Stimulated activated CD8-positive, alpha-beta memory T cell treated with anti-CD3 and anti-CD28 coated beads, Interleukin-2, amount 100 ng/mL, for 1 hour (primary cell): ENCODE measurements around the gene ZAP70.
"Not testable (repeated sequence)": the region's sequence is repeated elsewhere in the genome, so short reads cannot be mapped to it uniquely, and the experiment has no call there.

Experiments used
- DNase-seq, 2 donors: peaks; one replicate each; pipeline ENCODE4 v3.0.0-alpha.2; 2020; ENCODE audit warnings: low read depth in 2 of 2

The ZAP70 gene

DNA sequence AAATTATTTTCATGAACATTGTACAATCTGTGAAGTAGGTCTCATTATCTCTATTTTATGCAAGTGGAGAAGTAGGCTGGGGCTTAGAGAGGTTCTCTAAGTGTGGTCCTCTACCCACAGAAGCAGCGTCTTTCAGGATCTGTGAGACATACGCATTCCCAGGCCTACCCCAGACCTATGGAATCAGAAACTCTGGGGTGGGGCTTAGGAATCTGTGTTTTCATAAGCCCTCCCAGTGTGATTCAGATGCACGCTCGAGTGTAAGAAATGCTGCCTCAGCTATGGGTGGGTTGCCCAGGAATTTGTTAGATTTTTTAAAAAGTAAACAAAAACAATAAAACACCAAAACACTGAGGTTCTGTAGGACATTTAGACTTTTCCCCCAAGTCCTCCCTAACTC, 14.8 kb upstream of the ZAP70 start:
- DNase-seq, result no peak

DNA sequence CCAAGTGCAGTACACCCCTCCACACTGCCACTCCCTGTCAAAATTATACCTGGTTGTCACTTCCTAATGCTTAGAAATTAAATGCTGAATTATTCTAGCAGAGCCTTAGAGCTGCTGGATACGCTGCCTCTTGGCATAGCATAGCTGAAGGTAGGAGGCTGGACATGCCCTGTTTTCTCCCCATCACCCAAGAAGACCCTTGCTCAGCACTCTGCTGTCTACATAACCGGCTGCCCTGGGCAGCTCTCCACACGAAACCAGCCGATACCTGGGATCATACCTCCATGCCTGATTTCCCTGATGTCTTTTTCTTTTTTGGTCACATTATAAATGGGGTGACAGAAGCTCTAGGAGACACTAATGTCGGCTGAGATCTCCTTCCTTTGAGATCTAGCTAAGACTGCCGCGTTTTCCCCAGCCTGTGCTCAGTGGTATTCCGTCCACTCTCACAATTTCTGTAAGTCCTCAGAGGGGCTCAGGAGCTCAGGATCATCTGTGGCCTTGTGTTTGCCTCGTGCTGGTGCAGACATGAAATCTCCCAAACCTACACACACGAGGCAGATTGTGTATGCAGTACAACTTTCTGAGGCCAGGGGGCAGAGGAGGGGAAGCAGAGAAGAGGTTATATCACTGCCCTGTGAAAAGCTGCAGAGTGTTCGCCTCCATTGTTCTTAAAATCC, 13.5 kb upstream of the ZAP70 start:
- no peak for DNase-seq

DNA sequence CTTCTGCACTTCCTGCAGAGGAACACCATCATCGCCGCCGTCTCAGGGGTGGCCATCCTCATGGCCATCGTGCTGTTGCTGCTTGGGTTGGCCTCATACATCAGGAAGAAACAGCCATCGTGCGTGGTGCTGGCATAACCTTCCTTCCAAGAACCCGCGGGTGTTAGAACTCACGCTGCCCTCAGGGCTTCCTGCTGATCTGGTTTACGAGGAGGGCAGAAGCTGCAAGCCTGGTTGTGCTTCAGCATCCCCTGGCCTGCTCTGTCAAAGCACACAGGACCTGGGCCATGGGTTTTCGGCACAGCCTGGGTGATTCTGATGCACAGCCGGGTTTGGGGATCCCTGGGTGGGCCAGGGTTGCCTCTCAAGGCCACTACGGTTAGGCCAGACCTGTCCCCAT, 12.2 kb upstream of the ZAP70 start:
- DNase-seq, result no peak

DNA sequence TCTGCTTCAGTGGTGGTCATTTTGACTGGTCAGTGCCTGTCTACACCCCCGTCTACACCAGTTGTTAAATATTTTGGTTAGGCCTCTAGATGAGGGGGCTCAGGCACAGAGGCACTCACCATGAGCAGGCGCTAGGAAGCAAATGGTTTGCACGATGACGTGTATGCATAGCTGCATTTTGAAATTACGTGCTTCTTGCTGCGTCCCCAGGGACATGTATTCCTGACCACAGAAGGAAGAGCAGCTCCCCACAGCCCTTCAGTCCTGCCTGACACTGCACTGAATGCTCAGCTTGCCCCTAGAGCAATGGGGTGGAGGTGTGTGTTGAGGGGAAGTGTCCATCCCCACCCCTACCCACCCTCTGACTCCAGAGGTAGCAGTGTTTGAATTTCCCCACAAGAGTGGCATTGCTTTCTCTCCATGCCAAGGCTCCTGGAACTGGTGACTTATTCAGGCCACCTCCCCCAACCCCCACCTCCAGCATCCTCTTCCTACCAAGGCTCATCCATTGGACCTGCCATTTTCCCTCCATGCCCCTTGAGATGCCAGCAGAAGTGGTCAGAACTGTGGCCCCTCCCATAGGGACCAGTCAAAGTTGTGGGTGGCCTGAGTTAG, 11.4 kb upstream of the ZAP70 start:
- DNase-seq, result no peak

DNA sequence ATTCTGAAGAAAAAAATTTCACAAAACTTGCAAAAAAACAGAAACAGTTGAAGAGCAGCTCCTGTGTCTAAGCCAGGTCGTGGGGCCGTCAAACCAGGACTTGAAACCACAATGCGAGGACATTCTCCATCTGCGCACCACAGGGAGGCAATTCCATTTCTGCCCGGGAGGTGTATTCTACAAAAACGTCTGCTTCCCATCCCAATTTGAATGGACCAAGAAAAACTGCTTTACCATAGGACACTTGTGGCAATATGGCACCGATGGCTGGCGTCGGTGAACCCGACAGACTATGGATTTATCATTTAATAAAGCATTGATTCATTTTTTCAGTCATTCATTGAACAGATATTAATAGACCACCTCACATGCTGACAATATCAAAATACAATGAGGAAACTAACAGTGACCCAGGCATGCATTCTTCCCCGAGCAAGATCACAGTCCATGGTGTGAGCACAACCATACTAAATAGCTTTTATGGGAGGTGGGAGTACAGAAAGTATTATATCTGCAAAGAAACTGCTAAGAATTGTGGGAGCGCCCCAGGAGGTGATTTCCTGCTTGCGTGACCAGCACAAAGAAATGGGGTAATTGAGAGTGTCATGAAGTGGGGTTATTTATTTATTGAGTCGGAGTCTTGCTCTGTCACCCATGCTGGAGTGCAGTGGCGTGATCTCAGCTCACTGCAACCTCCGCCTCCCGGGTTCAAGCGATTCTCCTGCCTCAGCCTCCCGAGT, 10.5 kb upstream of the ZAP70 start:
- DNase-seq, result no peak

DNA sequence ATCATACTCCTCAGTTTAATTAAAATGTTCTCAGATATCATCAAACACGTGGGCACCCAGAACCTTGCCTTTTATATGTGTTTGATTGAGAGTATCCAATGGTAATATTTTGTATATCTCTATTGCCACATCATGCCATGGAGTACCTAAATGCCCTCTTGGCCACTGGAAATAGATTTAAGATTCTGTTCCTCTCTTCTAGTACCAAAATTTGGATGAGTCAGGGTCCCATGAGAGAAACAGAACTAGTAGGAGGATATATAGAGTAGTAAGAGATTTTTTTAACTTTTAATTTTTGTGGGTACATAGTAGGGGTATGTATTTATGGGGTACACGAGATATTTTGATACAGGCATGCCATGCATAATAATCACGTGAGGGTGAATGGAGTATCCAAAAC, 9.6 kb upstream of the ZAP70 start:
- DNase-seq, result no peak

DNA sequence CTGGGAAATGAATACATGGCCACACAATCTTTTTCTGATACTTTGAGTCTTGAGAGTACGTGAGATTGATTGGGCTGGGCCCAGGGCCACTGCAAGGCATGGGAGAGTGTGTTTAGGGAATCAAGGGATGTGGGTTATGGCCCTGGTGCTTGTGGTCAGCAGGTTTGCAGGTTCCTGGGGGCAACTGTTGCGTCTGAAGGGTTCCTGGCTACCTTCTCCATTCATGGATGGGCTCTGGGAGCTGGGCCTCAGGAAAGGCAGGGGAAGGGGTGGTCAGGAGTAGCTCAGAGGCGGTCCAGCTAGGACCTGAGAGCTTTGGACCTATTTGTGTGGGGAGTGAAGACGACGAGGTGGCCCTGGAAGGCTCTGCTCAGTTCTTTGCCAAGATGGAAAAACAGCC, 8.4 kb upstream of the ZAP70 start:
- DNase-seq, result no peak

DNA sequence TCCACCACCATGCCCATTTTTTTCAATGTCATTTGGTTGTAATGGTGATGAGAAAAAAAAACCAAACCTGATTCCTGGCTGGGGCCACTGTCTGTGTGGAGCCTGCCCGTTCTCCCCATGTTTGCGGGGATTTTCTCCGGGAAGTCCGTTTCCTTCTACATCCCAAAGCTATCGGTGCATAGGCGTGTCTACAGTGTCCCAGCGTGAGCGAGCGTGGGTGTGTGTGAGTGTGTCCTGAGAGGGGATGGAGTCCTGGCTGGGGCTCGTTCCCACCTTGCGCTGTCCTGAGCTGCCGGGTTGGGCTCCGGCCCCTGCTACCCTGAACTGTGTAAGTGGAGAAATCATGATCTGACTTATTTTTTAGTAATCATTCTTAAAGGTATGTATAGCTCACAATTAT, 7.3 kb upstream of the ZAP70 start:
- DNase-seq, result no peak

DNA sequence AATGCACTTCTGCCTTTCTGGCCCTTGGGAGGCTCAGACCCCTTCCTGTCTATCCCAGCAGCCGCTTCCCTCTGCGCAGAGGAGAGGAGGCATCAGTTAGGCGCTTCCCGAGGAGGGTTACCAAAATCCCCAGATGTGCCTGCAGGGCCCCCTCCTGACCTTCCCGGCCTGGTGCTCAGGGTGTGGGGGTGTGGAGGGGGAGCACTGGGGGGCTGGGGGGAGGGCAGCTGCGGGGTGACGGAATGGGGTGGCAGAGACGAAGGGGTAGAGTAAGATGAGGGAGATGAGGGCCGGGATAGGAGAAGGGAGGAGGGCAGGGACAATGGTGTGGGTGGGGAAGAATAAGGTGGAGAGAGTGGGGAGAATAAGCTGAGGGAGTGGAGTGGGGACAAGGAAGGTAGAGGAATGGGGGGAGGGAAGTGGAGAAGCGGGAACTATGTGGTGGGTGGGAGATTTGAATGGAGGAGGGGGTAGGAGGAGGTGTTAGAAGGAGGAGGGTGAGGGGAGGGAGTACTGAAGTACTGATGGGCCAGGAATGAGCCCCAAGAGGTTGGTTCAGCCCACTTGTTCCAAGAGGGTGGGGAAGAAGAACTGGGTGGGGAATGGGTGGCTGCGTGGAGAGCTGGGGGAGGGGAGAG, 6.5 kb upstream of the ZAP70 start:
- no peak for DNase-seq

DNA sequence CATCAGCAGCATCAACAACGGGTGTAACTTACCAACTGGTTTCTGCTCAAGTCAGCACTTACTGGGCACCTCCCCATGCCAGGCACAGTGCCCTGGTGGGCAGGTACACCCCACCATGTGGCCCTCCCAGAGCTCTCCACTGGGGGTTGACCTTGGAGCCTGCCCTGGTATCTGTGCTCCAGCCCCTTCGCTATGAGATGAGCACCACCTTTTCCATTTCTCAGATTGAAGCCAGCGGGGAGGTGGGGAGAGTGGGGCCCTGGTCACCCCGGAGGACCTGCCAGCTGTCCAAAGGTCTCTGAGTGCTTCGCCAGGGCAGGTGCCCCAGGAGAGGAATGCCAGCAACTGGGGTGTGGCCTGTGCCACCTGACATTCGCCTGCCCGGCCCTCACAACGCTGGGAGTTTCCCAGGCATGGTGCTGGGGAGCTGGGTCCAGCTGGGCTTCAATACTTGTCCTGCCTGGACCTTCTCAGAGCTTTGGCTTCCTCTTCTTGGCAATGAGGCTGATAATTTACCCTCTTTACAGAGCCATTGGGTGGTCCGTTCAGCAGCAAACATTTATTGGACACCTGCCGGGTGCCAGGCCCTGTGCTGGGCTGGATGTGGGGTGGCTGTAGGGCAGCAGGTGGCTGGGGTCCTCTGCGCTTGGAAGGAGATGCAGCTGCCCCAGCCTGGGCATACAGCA, 5.9 kb upstream of the ZAP70 start:
- no peak for DNase-seq

DNA sequence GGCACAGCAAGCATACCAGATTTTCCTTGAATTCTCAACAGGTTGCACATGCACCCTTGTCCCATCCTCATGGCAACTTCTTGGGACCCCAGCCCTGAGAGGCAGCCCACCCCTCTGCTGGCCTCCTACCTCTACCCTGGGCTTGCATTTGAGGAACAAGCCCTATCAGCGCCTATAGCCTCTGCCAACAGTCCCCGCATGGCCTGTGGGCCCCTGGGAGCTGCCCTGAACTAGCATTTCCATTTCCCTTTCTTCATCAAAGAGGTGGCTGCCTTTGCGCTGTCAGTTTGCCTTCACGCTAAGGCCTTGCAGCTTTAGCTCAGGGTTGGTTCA, 5.4 kb upstream of the ZAP70 start:
- DNase-seq, result no peak

DNA sequence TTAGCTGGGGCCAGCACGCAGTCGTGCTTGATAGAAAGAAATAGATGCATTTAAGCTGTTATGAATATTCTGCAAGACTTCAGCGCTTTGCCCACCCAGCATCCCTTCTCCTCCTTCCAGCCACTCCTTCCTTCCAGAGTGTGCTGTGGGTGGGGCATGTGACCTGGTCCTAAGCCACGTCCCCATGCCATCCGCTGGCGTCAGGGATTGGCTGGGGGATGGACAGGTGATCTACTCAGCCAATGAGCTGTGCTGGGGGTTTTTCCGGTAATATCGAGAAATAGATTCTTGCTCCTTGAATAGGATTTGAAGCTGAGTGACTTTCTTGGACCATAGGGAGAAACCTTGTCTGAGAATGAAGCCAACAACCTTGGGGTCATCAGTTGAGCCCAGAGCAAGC, 4.8 kb upstream of the ZAP70 start:
- DNase-seq, result no peak

DNA sequence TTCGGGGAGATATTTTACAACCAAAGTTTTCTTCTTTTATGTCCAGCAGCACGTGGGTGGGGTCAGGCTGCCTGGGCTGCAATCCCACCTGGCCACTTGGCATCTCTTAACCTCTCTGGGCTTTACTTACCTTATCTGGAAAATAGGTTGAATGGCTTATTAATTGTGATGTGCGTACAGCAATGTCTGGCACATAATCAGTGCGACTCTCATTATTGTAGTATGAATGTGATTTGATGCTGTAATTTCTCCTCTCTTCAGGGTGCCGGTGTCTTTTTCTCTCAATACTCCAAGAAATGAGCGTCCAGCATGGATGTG, 2.0 kb upstream of the ZAP70 start:
- DNase-seq, result no peak

DNA sequence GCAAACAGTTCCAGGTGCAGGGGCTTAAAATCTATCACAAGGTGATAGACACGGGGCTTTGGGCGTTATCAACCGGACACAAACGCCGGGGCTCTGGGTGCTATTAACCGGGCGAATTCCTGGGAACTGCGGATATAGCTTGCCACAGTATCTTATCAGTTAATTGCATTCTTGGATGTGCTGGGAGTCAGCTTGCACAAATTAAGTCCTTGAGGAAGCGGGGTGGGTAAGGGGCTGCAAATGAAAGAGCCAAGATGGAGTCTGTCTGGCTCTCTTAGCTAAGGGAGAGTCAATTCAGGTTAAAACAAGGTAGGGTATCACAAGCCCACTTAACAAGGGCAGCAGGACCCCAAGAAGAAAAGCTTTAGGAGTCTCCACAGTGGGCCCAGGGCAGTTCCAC, 1.2 kb upstream of the ZAP70 start:
- not testable (repeated sequence) for DNase-seq

DNA sequence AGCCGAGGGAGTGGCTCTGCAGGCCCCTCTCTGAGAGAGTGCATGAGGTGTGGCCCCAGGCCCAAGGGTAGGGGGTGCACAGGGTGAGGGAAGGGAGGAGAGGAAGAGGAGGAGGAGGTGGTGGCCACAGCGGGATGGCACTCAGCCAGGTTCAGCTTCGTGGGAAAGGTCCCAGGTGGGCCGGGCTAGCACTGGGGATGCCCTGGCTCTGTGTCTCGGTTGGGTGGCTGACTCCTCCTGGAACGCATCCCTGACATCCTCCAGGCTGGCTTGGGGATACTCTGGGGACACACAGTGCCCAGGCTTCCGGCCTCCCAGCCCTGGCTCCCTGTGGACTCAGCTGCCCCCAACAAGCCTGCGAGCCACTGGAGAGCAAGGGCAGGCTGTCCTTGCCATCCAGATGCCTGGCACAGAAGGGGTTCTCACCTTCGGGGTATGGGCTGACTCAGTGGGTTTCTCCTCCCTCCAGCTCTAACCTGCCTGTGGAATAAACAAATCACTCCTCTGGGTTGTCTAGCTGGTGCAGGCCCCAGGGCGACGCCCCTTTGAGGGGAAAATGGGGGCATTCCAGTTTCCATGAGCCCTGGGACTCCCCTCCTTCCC, 582 bp upstream of the ZAP70 start:
- peak in 1 of 2 donors; percentile 57 for DNase-seq

DNA sequence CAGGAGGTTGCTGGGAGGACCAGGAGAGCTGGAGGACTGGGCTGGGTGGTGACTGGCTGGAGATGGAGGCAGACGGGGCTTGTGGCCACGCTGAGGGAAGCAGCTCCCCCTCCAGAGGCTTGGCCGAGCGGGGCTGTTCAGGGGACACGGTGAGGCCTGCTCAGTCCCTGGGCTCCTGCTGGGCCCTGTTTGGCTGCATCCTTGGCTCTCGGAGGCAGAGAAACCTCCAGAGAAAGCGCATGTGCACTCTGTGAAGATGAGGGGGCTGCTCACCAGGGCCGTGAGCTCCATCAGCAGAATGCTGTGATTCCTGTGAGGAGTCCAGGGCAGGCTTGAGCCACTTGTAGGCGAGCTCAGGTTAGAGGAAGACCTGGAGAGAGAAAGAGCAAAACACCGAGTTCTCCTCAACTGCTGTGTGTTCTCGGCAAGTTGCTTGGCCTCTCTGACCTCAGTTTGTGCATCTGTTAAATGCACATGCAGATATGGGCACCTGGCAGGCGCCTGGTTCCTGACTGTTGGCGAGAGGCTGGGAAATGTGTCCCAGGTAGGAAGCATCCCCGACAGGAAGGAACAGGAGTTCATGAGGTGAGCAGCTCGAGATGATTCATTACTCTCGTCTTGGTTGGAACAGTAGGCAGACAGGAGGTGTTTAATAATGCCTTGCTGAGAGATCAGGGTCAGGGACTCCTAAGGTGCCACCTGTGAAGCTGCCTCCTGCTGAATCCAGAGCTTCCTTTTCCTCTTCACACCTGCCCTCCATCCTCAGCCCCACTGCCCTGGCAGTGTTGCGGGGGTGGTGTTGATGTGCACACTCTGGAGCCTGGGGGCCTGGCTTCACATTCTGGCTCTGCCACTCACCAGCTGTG, 941 bp downstream of the ZAP70 start:
- DNase-seq, result no peak

DNA sequence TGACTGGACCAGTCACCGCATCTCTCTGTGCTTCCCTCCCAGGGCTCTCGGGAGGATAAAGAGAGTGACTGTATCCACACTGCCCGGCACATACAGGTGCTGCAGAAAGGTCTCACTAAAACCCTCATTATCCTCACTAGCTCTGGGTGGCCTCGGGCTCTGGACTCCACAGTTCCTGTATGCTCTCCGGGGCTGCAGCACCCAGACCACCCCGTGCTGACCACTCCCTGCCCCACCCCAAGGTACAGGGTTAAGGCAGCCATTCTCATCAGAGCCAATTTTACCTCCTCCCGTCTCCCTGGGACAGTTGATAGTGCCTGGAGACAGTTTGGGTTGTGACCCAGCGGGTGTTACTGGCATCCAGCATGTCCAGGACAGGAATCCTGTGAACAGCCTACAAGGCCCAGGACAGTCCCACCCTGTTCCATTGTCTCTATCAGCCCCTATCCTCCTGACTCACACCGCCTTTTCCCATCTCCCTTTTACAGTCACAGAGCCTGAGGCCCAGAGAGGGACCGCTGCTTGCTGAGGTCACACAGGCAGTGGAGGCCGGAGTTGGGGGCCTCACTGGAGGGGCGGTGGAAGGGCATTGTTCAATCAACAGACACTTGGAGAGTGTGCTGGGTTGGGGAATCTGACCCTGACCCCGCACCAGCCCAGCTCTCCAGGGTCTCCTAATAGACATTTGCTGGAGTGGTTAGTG, 1.7 kb downstream of the ZAP70 start:
- no peak for DNase-seq

DNA sequence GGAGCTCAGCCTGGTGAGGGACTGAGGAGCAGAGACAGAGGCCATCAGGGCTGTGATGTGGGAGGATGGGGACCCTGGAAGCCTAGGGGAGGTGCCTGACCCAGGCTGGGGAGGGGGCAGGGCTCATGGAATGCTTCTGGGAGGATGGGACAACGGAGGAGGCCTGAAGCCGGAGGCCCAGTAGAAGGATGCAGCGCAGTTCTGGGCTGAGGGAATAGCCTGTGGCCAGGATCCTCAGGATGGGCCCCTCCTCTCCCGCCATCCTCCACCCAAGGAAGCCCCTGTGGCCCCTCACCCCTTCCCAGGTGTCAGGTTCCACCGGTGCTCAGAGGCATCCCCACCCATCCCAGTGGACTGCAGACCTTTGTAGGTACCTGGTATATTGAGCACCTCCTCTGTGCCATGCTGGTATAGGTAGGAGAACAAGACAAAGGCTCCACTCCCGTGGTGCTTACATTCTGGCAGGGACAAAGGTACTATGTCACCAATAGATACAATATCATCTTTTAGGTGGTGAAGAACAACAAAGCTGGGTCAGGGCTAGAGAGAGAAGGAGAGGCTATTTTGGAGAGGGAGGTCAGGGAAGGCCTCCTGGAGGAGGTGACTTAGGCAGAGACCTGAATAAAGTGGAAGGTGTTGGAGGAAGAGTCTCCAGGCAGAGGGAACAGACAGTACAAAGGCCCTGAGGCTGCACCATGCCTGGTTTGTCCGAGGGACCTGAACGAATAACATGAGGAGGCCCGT, 2.7 kb downstream of the ZAP70 start:
- DNase-seq, result no peak

DNA sequence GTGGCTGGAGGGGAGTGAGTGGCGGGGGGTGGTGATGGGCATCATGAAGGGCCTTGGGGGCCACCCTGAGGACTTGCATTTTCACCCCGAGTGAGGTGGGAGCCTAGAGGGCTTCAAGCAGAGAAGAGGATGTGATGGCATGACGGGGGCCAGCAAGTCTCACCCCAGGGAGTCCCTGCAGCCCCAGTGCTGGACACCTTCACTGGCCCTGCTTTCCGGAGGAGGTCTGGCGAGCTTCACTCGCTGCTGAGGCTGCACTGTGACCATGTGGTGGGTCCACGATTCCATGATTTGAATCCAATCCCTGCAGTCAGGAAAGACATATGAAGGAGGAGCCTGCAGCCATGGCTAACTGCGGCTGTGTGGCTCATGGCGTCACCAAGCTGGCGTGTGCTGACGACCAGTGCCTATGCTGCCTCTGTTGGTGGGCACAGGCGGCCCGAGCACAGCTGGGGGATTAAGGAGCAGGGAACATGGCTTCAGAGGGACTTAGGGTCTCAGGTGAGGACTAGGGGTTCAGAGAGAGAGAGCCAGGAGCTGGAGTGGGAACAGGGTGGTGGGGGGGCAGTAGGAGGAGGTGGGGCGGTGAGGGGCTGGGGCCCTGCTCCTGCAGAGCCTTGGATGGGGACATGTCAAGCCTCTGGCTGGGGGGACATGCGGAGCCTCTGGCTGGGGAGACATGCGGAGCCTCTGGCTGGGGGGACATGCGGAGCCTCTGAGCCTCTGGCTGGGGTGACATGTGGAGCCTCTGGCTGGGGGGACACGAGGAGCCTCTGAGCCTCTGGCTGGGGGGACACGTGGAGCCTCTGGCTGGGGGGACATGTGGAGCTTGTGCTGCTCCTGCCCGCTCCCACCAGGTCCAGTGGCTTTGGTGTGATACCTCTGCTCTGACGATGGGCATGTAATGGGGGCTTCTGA, 3.6 kb downstream of the ZAP70 start:
- no peak for DNase-seq
